PC-3 (cell line): Measurements from ENCODE around the gene PCGF2.

ENCODE experiments used
- CTCF ChIP-seq: fragments of 300-600 bp; sonication (generic); conservative IDR thresholded peaks from 2 replicates; pipeline ENCODE4 v1.5.1; 2017; ENCODE audit warnings: antibody characterized with exemption, low read depth, mild to moderate bottlenecking, low read length
- EZH2 ChIP-seq: fragments of 300-600 bp; sonication (generic); IDR thresholded peaks from one replicate; pipeline ENCODE4 v1.6.1; 2017; ENCODE audit warnings: antibody characterized with exemption, mild to moderate bottlenecking, low read length; ENCODE audit not compliant: unreplicated experiment
- EZH2phosphoT487 ChIP-seq: fragments of 300-600 bp; sonication (generic); IDR thresholded peaks from 2 replicates; pipeline ENCODE4 v1.6.1; 2018; ENCODE audit warnings: mild to moderate bottlenecking, antibody characterized with exemption, low read length, borderline replicate concordance

GRCh38 chr17:38748892-38749222, 721 bp upstream of the PCGF2 start:
- TF ChIP-seq CTCF = no peak
- TF ChIP-seq EZH2 = no peak
- no peak for TF ChIP-seq EZH2phosphoT487
